Memory B cell (primary cell): ENCODE measurements around the gene DMD.

Experiments used
- ATAC-seq: fragments of 150-1000 bp; cut with Tn5 transposase; 2 replicates; pipeline ENCODE4 v1.10.0; 2021; ENCODE audit warnings: low read depth, mild to moderate bottlenecking, moderate library complexity
- DNase-seq, 2 donors: peaks; one replicate each; pipeline ENCODE4 v3.0.0; 2022; ENCODE audit warnings: low spot score in 2 of 2
- H3K27ac Mint-ChIP-seq: one replicate; pipeline ENCODE4 v1.8.0; 2022; ENCODE audit warnings: mild to moderate bottlenecking, moderate library complexity, mixed read lengths
- H3K27me3 Mint-ChIP-seq: one replicate; pipeline ENCODE4 v1.8.0; 2022; ENCODE audit warnings: mixed read lengths
- H3K36me3 Mint-ChIP-seq: one replicate; pipeline ENCODE4 v1.8.0; 2022; ENCODE audit warnings: mild to moderate bottlenecking, mixed read lengths
- H3K4me1 Mint-ChIP-seq: one replicate; pipeline ENCODE4 v1.8.0; 2022; ENCODE audit warnings: mixed read lengths
- H3K4me3 Mint-ChIP-seq: one replicate; pipeline ENCODE4 v1.8.0; 2022; ENCODE audit warnings: mild to moderate bottlenecking, moderate library complexity, mixed read lengths
- H3K9me3 Mint-ChIP-seq: one replicate; pipeline ENCODE4 v1.8.0; 2022; ENCODE audit warnings: mixed read lengths

DMD gene

GRCh38 chrX:31297881-31298280, 1913.5 kb downstream of the DMD start:
- no peak overlapping the region for H3K4me3 Mint-ChIP-seq
- no peaks in the 10 kb centered on the region for H3K36me3 Mint-ChIP-seq
- H3K4me1 Mint-ChIP-seq, result no peaks in the 10 kb centered on the region
- peaks cover 2% of the 10 kb centered on the region for H3K27me3 Mint-ChIP-seq
- no peak overlapping the region for H3K27ac Mint-ChIP-seq
- ATAC-seq (no peak), DNase-seq (no peak)
- H3K9me3 Mint-ChIP-seq, result no peaks in the 10 kb centered on the region

- Mint-ChIP-seq H3K27ac (no peak overlapping the region), H3K4me1 (no peaks in the 10 kb centered on the region), H3K4me3 (no peak overlapping the region), H3K9me3 (no peaks in the 10 kb centered on the region), H3K36me3 (no peaks in the 10 kb centered on the region), H3K27me3 (no peaks in the 10 kb centered on the region)
- no peak for ATAC-seq
- DNase-seq, result no peak
Observed at GRCh38 chrX:31294475-31294874, 1916.9 kb downstream of the DMD start.

GRCh38 chrX:31293409-31293808, 1917.9 kb downstream of the DMD start:
- no peak overlapping the region for H3K27ac Mint-ChIP-seq
- H3K27me3 Mint-ChIP-seq, result no peaks in the 10 kb centered on the region
- no peak overlapping the region for H3K4me3 Mint-ChIP-seq
- H3K36me3 Mint-ChIP-seq, result no peaks in the 10 kb centered on the region
- H3K4me1 Mint-ChIP-seq, result no peaks in the 10 kb centered on the region
- H3K9me3 Mint-ChIP-seq, result no peaks in the 10 kb centered on the region
- DNase-seq, result peak in 1 of 2 donors; percentile 7
- ATAC-seq, result peak; percentile 66

GRCh38 chrX:31291131-31291530, 1920.2 kb downstream of the DMD start:
- no peaks in the 10 kb centered on the region for H3K36me3 Mint-ChIP-seq
- ATAC-seq (no peak), DNase-seq (no peak)
- no peaks in the 10 kb centered on the region for H3K9me3 Mint-ChIP-seq
- H3K4me1 Mint-ChIP-seq, result no peaks in the 10 kb centered on the region
- H3K27me3 Mint-ChIP-seq, result no peaks in the 10 kb centered on the region
- no peak overlapping the region for H3K27ac Mint-ChIP-seq
- no peak overlapping the region for H3K4me3 Mint-ChIP-seq

- Mint-ChIP-seq H3K36me3 (no peaks in the 10 kb centered on the region), H3K4me1 (no peaks in the 10 kb centered on the region), H3K27ac (no peak overlapping the region), H3K4me3 (no peak overlapping the region), H3K27me3 (peaks cover 2% of the 10 kb centered on the region), H3K9me3 (no peaks in the 10 kb centered on the region)
- no peak for ATAC-seq
- DNase-seq, result no peak
Observed at GRCh38 chrX:31287861-31288260, 1923.5 kb downstream of the DMD start.

GRCh38 chrX:31280580-31280979, 1930.8 kb downstream of the DMD start:
- H3K4me1 Mint-ChIP-seq, result no peaks in the 10 kb centered on the region
- H3K27me3 Mint-ChIP-seq, result peaks cover 3% of the 10 kb centered on the region
- no peak overlapping the region for H3K27ac Mint-ChIP-seq
- no peak overlapping the region for H3K4me3 Mint-ChIP-seq
- no peaks in the 10 kb centered on the region for H3K36me3 Mint-ChIP-seq
- DNase-seq, result no peak
- H3K9me3 Mint-ChIP-seq, result no peaks in the 10 kb centered on the region
- no peak for ATAC-seq

- DNase-seq, result no peak
- Mint-ChIP-seq H3K4me3 (no peak overlapping the region), H3K27me3 (peaks cover 1% of the 10 kb centered on the region), H3K4me1 (no peaks in the 10 kb centered on the region), H3K27ac (no peak overlapping the region), H3K9me3 (no peaks in the 10 kb centered on the region), H3K36me3 (no peaks in the 10 kb centered on the region)
- no peak for ATAC-seq
Observed at GRCh38 chrX:31279359-31279758, 1932.0 kb downstream of the DMD start.

GRCh38 chrX:31272472-31272775, 1938.9 kb downstream of the DMD start:
- DNase-seq (no peak), ATAC-seq (no peak)
- Mint-ChIP-seq H3K27ac (peak overlapping the region; percentile 50), H3K4me3 (no peak overlapping the region), H3K9me3 (no peaks in the 10 kb centered on the region), H3K36me3 (no peaks in the 10 kb centered on the region), H3K4me1 (no peaks in the 10 kb centered on the region), H3K27me3 (peaks cover 1% of the 10 kb centered on the region)

GRCh38 chrX:31271615-31272471, 1939.5 kb downstream of the DMD start:
- no peak for DNase-seq
- peak overlapping the region; percentile 50 for H3K27ac Mint-ChIP-seq
- ATAC-seq, result no peak
- H3K27me3 Mint-ChIP-seq, result peaks cover 1% of the 10 kb centered on the region
- H3K9me3 Mint-ChIP-seq, result no peaks in the 10 kb centered on the region
- no peaks in the 10 kb centered on the region for H3K36me3 Mint-ChIP-seq
- H3K4me1 Mint-ChIP-seq, result no peaks in the 10 kb centered on the region
- H3K4me3 Mint-ChIP-seq, result no peak overlapping the region

- H3K4me1 Mint-ChIP-seq, result peaks cover 2% of the 10 kb centered on the region
- no peaks in the 10 kb centered on the region for H3K36me3 Mint-ChIP-seq
- H3K27me3 Mint-ChIP-seq, result peaks cover 1% of the 10 kb centered on the region
- DNase-seq, result no peak
- H3K9me3 Mint-ChIP-seq, result no peaks in the 10 kb centered on the region
- H3K27ac Mint-ChIP-seq, result no peak overlapping the region
- no peak for ATAC-seq
- no peak overlapping the region for H3K4me3 Mint-ChIP-seq
Observed at GRCh38 chrX:31269914-31270313, 1941.4 kb downstream of the DMD start.

GRCh38 chrX:31268359-31268758, 1943.0 kb downstream of the DMD start:
- Mint-ChIP-seq H3K27me3 (no peaks in the 10 kb centered on the region), H3K36me3 (no peaks in the 10 kb centered on the region), H3K27ac (no peak overlapping the region), H3K4me1 (peaks cover 2% of the 10 kb centered on the region), H3K9me3 (no peaks in the 10 kb centered on the region), H3K4me3 (no peak overlapping the region)
- DNase-seq (no peak), ATAC-seq (no peak)

GRCh38 chrX:31266203-31267076, 1944.9 kb downstream of the DMD start:
- Mint-ChIP-seq H3K27me3 (no peaks in the 10 kb centered on the region), H3K27ac (peak overlapping the region; percentile 47), H3K9me3 (no peaks in the 10 kb centered on the region), H3K4me3 (peak overlapping the region; percentile 80), H3K4me1 (peaks cover 2% of the 10 kb centered on the region), H3K36me3 (no peaks in the 10 kb centered on the region)
- DNase-seq (peak; percentile 27 to 31), ATAC-seq (peak; percentile 92)

- H3K27ac Mint-ChIP-seq, result no peak overlapping the region
- H3K4me3 Mint-ChIP-seq, result no peak overlapping the region
- no peak for DNase-seq
- H3K9me3 Mint-ChIP-seq, result no peaks in the 10 kb centered on the region
- peaks cover 2% of the 10 kb centered on the region for H3K4me1 Mint-ChIP-seq
- no peak for ATAC-seq
- H3K27me3 Mint-ChIP-seq, result no peaks in the 10 kb centered on the region
- no peaks in the 10 kb centered on the region for H3K36me3 Mint-ChIP-seq
Observed at GRCh38 chrX:31265383-31265782, 1946.0 kb downstream of the DMD start.

- no peak for DNase-seq
- H3K4me1 Mint-ChIP-seq, result no peaks in the 10 kb centered on the region
- H3K4me3 Mint-ChIP-seq, result no peak overlapping the region
- no peak for ATAC-seq
- no peak overlapping the region for H3K27ac Mint-ChIP-seq
- H3K36me3 Mint-ChIP-seq, result no peaks in the 10 kb centered on the region
- H3K27me3 Mint-ChIP-seq, result no peaks in the 10 kb centered on the region
- H3K9me3 Mint-ChIP-seq, result no peaks in the 10 kb centered on the region
Observed at GRCh38 chrX:31260351-31260750, 1951.0 kb downstream of the DMD start.
